ENCODE results near the gene AGPS.

The AGPS gene

GRCh38 chr2:177574356-177574755, 181.8 kb downstream of the AGPS start:
- no peak overlapping the region for H3K4me3 ChIP-seq (ENCODE audit: low read length)
- TF ChIP-seq CTCF (IDR thresholded peaks at IDR 0.05; ENCODE audit: insufficient read depth, low read depth, low read length, missing control alignments), result no peak
- DNase-seq (ENCODE audit: low read depth), result no peak

GRCh38 chr2:177575358-177575757, 182.8 kb downstream of the AGPS start:
- H3K4me3 ChIP-seq (ENCODE audit: low read length), result no peak overlapping the region
- no peak for DNase-seq (ENCODE audit: low read depth)
- no peak for TF ChIP-seq CTCF (IDR thresholded peaks at IDR 0.05; ENCODE audit: insufficient read depth, low read depth, low read length, missing control alignments)

GRCh38 chr2:177577075-177577474, 184.5 kb downstream of the AGPS start:
- TF ChIP-seq CTCF (IDR thresholded peaks at IDR 0.05; ENCODE audit: insufficient read depth, low read depth, low read length, missing control alignments), result no peak
- H3K4me3 ChIP-seq (ENCODE audit: low read length), result no peak overlapping the region
- DNase-seq (ENCODE audit: low read depth), result no peak

- DNase-seq (ENCODE audit: low read depth), result no peak
- no peak overlapping the region for H3K4me3 ChIP-seq (ENCODE audit: low read length)
- no peak for TF ChIP-seq CTCF (IDR thresholded peaks at IDR 0.05; ENCODE audit: insufficient read depth, low read depth, low read length, missing control alignments)
Observed at GRCh38 chr2:177578454-177578853, 185.9 kb downstream of the AGPS start.

- DNase-seq (ENCODE audit: low read depth), result no peak
- TF ChIP-seq CTCF (IDR thresholded peaks at IDR 0.05; ENCODE audit: insufficient read depth, low read depth, low read length, missing control alignments), result no peak
- H3K4me3 ChIP-seq (ENCODE audit: low read length), result no peak overlapping the region
Observed at GRCh38 chr2:177579486-177580036, 187.0 kb downstream of the AGPS start.

GRCh38 chr2:177582000-177582399, 189.4 kb downstream of the AGPS start:
- TF ChIP-seq CTCF (IDR thresholded peaks at IDR 0.05; ENCODE audit: insufficient read depth, low read depth, low read length, missing control alignments), result no peak
- no peak overlapping the region for H3K4me3 ChIP-seq (ENCODE audit: low read length)
- DNase-seq (ENCODE audit: low read depth), result no peak

GRCh38 chr2:177584030-177584692, 191.6 kb downstream of the AGPS start:
- no peak overlapping the region for H3K4me3 ChIP-seq (ENCODE audit: low read length)
- no peak for TF ChIP-seq CTCF (IDR thresholded peaks at IDR 0.05; ENCODE audit: insufficient read depth, low read depth, low read length, missing control alignments)
- DNase-seq (ENCODE audit: low read depth), result no peak
